OCI-LY7 (cell line): ENCODE results near the gene CCDC9B. TPM values are rescaled to one million over a fixed set of nuclear protein-coding genes. Genes with fewer than 3 reads are reported as not detected.

ENCODE experiments used
- BruUV-seq: library from RNA; stranded (reverse); fragments of 400-500 nt; replicated peaks from 2 replicates; lab custom pipeline; 2021; lab: Mats Ljungman, UMichigan
- CTCF ChIA-PET: fragments of 300-600 bp; sonication (Branson Sonifier 250); formaldehyde crosslinking; loops from one replicate; lab custom pipeline; 2022; ENCODE audit warnings: antibody characterized with exemption; ENCODE audit not compliant: unreplicated experiment; lab: Charles Lee
- POLR2A ChIA-PET: fragments of 300-600 bp; sonication (Branson Sonifier 250); formaldehyde crosslinking; loops from one replicate; lab custom pipeline; 2022; ENCODE audit warnings: antibody characterized with exemption; lab: Charles Lee
- DNase-seq: peaks from one replicate; pipeline ENCODE4 v3.0.0-alpha.2; 2015; ENCODE audit warnings: low spot score
- H2AFZ ChIP-seq: fragments of 200-600 bp; sonication (generic), shearing (Covaris generic); 2 replicates; pipeline ENCODE4 v1.6.1; 2014; ENCODE audit warnings: mild to moderate bottlenecking, antibody characterized with exemption, low read length, moderate library complexity
- H3K27ac ChIP-seq: fragments of 200-600 bp; sonication (generic); 2 replicates; pipeline ENCODE4 v1.5.1; 2014; ENCODE audit warnings: mixed run types, low read depth, mild to moderate bottlenecking, moderate library complexity, low read length, inconsistent platforms; ENCODE audit not compliant: poor library complexity, severe bottlenecking
- H3K36me3 ChIP-seq: fragments of 200-600 bp; sonication (generic); 2 replicates; pipeline ENCODE4 v1.6.1; 2014; ENCODE audit warnings: mild to moderate bottlenecking, antibody characterized with exemption, low read length, moderate library complexity, mixed read lengths; ENCODE audit not compliant: insufficient read depth
- H3K4me1 ChIP-seq: fragments of 200-600 bp; sonication (generic); 2 replicates; pipeline ENCODE4 v1.5.1; 2014; ENCODE audit warnings: mild to moderate bottlenecking, low read length; ENCODE audit not compliant: insufficient read depth, poor library complexity, severe bottlenecking
- H3K4me2 ChIP-seq: fragments of 200-600 bp; sonication (generic); 2 replicates; pipeline ENCODE4 v1.6.1; 2014; ENCODE audit warnings: mild to moderate bottlenecking, low read length
- H3K4me3 ChIP-seq: fragments of 200-600 bp; sonication (generic); 2 replicates; pipeline ENCODE4 v1.5.1; 2014; ENCODE audit warnings: mild to moderate bottlenecking, low read depth, low read length; ENCODE audit not compliant: poor library complexity, severe bottlenecking
- H3K79me2 ChIP-seq: fragments of 200-600 bp; sonication (generic); 2 replicates; pipeline ENCODE4 v1.6.1; 2016; ENCODE audit warnings: low read depth, mild to moderate bottlenecking, low read length, moderate library complexity, mixed read lengths; ENCODE audit not compliant: insufficient read depth
- H3K9me2 ChIP-seq: fragments of 200-600 bp; sonication (generic); 2 replicates; pipeline ENCODE4 v1.6.1; 2016; ENCODE audit warnings: mild to moderate bottlenecking, low read length, mixed read lengths; ENCODE audit not compliant: insufficient read depth
- H3K9me3 ChIP-seq: fragments of 200-600 bp; sonication (generic); 2 replicates; pipeline ENCODE4 v1.6.1; 2014; ENCODE audit warnings: mild to moderate bottlenecking, mixed run types, low read length, mixed read lengths
- H4K20me1 ChIP-seq: fragments of 200-600 bp; sonication (generic); 2 replicates; pipeline ENCODE4 v1.6.1; 2014; ENCODE audit warnings: mild to moderate bottlenecking, antibody characterized with exemption, low read length, moderate library complexity, mixed read lengths; ENCODE audit not compliant: insufficient read depth
- EZH2phosphoT487 ChIP-seq: fragments of 200-600 bp; sonication (generic); IDR thresholded peaks from 2 replicates; pipeline ENCODE4 v1.6.1; 2018; ENCODE audit warnings: low read depth, borderline replicate concordance, mild to moderate bottlenecking, mixed run types, antibody characterized with exemption, low read length, moderate library complexity, mixed read lengths
- intact Hi-C: fragments of 100-400 bp; cut with micrococcal nuclease; formaldehyde crosslinking; loops from one replicate; pipeline ENCODE4 v1.10.0; 2022; ENCODE audit not compliant: unreplicated experiment
- total RNA-seq, 2 experiments: library from RNA; depleted of rRNA in 1 of 2; stranded (reverse); fragments of >200 nt in 1 of 2; shearing (Covaris generic) in 1 of 2; gene quantifications; 2 replicates each; pipeline ENCODE4 v1.2.3, GENCODE V29; 2014 to 2022
- TF ChIP-seq, protein P1 (sequence below): fragments of 200-600 bp; sonication (generic); conservative IDR thresholded peaks from 2 replicates; pipeline ENCODE4 v1.5.1; 2014; ENCODE audit warnings: mild to moderate bottlenecking, antibody characterized with exemption, low read length, moderate library complexity, mixed read lengths

Gene CCDC9B
- total RNA-seq, 2 experiments from 2014 or later: 1.4 TPM; not detected in 1

DNA sequence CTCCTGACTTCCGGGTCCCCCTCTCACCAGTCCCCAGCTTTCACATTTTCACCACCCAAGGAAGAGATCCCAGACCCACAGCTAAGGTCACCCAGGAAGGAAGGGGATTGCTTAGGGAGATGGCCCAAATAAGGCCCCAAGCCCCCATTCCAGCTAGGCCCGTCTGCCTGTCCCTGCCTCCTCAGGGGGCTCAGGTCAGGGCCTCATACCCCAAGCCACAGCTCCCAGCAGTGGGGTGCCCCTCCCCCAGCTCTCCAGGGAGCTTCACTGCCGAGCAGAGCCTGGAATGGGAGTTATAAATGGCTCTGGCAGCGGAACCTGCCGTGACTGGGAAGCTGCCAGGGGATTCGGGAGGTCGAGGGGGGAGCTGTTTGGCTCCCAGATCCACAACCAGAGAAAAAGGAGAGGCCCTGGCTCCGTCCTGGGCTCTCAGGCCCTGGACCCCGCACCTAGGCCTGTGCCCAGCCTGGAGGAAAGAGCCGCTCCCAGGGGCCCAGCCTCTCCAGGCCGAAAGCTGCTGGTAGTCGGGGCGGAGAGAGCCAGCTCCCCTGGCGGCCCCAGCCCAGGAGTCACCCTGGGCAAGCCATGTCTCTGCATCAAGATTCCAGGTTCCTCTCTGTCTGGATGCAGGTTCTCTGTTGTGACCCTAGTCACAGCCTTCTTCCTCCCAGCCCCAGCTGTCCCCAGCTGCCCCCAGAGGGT is 550 bp downstream of the CCDC9B start:
- Histone ChIP-seq H3K27ac (no peak overlapping the region), H3K4me3 (no peak overlapping the region), H2AFZ (no peak overlapping the region), H3K4me1 (peaks cover 9% of the 10 kb centered on the region), H3K4me2 (no peak overlapping the region), H3K36me3 (no peaks in the 10 kb centered on the region), H4K20me1 (no peaks in the 10 kb centered on the region), H3K9me3 (no peaks in the 10 kb centered on the region), H3K79me2 (no peaks in the 10 kb centered on the region), H3K9me2 (no peaks in the 10 kb centered on the region)
- TF ChIP-seq EZH2phosphoT487: no peak
- TF ChIP-seq, protein P1, sequence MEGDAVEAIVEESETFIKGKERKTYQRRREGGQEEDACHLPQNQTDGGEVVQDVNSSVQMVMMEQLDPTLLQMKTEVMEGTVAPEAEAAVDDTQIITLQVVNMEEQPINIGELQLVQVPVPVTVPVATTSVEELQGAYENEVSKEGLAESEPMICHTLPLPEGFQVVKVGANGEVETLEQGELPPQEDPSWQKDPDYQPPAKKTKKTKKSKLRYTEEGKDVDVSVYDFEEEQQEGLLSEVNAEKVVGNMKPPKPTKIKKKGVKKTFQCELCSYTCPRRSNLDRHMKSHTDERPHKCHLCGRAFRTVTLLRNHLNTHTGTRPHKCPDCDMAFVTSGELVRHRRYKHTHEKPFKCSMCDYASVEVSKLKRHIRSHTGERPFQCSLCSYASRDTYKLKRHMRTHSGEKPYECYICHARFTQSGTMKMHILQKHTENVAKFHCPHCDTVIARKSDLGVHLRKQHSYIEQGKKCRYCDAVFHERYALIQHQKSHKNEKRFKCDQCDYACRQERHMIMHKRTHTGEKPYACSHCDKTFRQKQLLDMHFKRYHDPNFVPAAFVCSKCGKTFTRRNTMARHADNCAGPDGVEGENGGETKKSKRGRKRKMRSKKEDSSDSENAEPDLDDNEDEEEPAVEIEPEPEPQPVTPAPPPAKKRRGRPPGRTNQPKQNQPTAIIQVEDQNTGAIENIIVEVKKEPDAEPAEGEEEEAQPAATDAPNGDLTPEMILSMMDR: no peak
- POLR2A ChIA-PET: no interaction called here
- CTCF ChIA-PET: interaction anchor here (1.1 kb wide), 1 partner anchor 15 kb away, joined by 3 read pairs; no protein-coding TSS in a partner anchor
- no peak for DNase-seq
- BruUV-seq: no TSS peak
- intact Hi-C loops: no loop called here

DNA sequence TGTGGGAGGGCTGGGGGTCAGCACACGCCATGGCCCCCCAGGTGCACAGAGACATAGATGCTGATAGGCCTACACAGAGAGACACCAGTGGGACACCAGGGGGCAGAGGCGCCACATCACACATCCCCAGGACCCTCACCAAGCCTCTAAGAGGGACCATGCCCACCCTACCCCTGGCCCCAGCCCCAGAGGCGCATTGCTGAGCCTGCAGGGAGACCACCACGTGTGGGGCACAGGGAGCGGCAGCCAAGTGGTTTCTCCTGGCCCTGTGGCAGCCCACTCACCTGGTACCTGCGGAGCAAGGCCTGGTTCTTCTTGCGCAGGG is 1.2 kb downstream of the CCDC9B start:
- no peak for TF ChIP-seq EZH2phosphoT487
- TF ChIP-seq, protein P1: no peak
- Histone ChIP-seq H3K4me1 (peaks cover 9% of the 10 kb centered on the region), H3K79me2 (no peaks in the 10 kb centered on the region), H4K20me1 (no peaks in the 10 kb centered on the region), H3K27ac (no peak overlapping the region), H3K4me2 (no peak overlapping the region), H3K36me3 (no peaks in the 10 kb centered on the region), H2AFZ (no peak overlapping the region), H3K4me3 (no peak overlapping the region), H3K9me3 (no peaks in the 10 kb centered on the region), H3K9me2 (no peaks in the 10 kb centered on the region)
- ChIA-PET POLR2A (no interaction called here), CTCF (interaction anchor here (1.1 kb wide), 1 partner anchor 16 kb away, joined by 3 read pairs; no protein-coding TSS in a partner anchor)
- intact Hi-C loops: no loop called here
- no peak for DNase-seq
- BruUV-seq: no TSS peak
